CD4-positive, alpha-beta T cell (primary cell): ENCODE results near the gene DNAJB12. TPM values are rescaled to one million over a fixed set of nuclear protein-coding genes. Genes with fewer than 3 reads are reported as not detected.
"Not testable (repeated sequence)": the region's sequence is repeated elsewhere in the genome, so short reads cannot be mapped to it uniquely, and the experiment has no call there.

Source experiments
- ATAC-seq: fragments of 200-7000 bp; cut with Tn5 transposase; one replicate; pipeline ENCODE4 v1.10.0; 2022; ENCODE audit warnings: mild to moderate bottlenecking; ENCODE audit not compliant: poor library complexity
- CTCF ChIA-PET: fragments of 350-600 bp; sonication (Branson Sonifier 250); formaldehyde crosslinking; loops from one replicate; lab custom pipeline; 2021; ENCODE audit warnings: antibody characterized with exemption, inconsistent platforms; lab: Charles Lee
- POLR2A ChIA-PET: fragments of 350-600 bp; sonication (Branson Sonifier 250); formaldehyde crosslinking; loops from one replicate; lab custom pipeline; 2021; ENCODE audit warnings: antibody characterized with exemption, inconsistent platforms; lab: Charles Lee
- DNase-seq, 14 experiments: peaks; one replicate each; pipeline ENCODE4 v3.0.0-alpha.2; 2013 to 2020; ENCODE audit warnings: mixed read lengths in 2 of 14
- H3K27ac ChIP-seq, 2 donors: one replicate each; pipeline versions ENCODE4 v1.5.1 to v1.7.0; 2013; ENCODE audit warnings: low read length in 2 of 2, low read depth in 1 of 2, mild to moderate bottlenecking in 1 of 2
- H3K27me3 ChIP-seq, 2 experiments: 1 replicate in 1 of 2; 2 replicates in 1 of 2; pipeline versions ENCODE4 v1.6.1 to v1.7.0; 2013; ENCODE audit warnings: low read length in 2 of 2, control low read depth in 1 of 2, mild to moderate bottlenecking in 1 of 2, moderate library complexity in 1 of 2; ENCODE audit not compliant: insufficient read depth in 2 of 2, control insufficient read depth in 1 of 2
- H3K36me3 ChIP-seq: one replicate; pipeline ENCODE4 v1.6.1; 2013; ENCODE audit warnings: low read length, control low read depth; ENCODE audit not compliant: insufficient read depth
- H3K4me1 ChIP-seq: one replicate; pipeline ENCODE4 v1.6.1; 2013; ENCODE audit warnings: low read length, control low read depth; ENCODE audit not compliant: insufficient read depth
- H3K4me3 ChIP-seq: one replicate; pipeline ENCODE4 v1.5.1; 2013; ENCODE audit warnings: mild to moderate bottlenecking, low read length, moderate library complexity
- H3K9me3 ChIP-seq, 2 experiments: 1 replicate in 1 of 2; 2 replicates in 1 of 2; pipeline versions ENCODE4 v1.6.1 to v1.7.0; 2013; ENCODE audit warnings: low read length in 2 of 2, mild to moderate bottlenecking in 2 of 2, control low read depth in 1 of 2, moderate library complexity in 1 of 2; ENCODE audit not compliant: control insufficient read depth in 1 of 2, insufficient read depth in 1 of 2
- H3K27ac Mint-ChIP-seq: one replicate; pipeline ENCODE4 v1.8.0; 2020; ENCODE audit warnings: mixed read lengths
- H3K27me3 Mint-ChIP-seq: one replicate; pipeline ENCODE4 v1.8.0; 2021; ENCODE audit warnings: mixed read lengths
- H3K36me3 Mint-ChIP-seq: one replicate; pipeline ENCODE4 v1.8.0; 2021; ENCODE audit warnings: low read depth, mixed read lengths
- H3K4me1 Mint-ChIP-seq: one replicate; pipeline ENCODE4 v1.8.0; 2021; ENCODE audit warnings: low read depth, mixed read lengths
- H3K4me3 Mint-ChIP-seq: one replicate; pipeline ENCODE4 v1.8.0; 2020; ENCODE audit warnings: mild to moderate bottlenecking, mixed read lengths
- H3K9me3 Mint-ChIP-seq: one replicate; pipeline ENCODE4 v1.8.0; 2020; ENCODE audit warnings: mixed read lengths
- intact Hi-C, 2 experiments: fragments of 100-400 bp; cut with DNase I in 1 of 2; cut with micrococcal nuclease in 1 of 2; formaldehyde crosslinking; loops; one replicate each; pipeline versions ENCODE4 v1.15.1 to v1.9.0; 2023 to 2025; cut with DNase I, micrococcal nuclease
- total RNA-seq, 174 experiments: library from RNA in 2 of 174; stranded (reverse) in 2 of 174; gene quantifications; one replicate each; pipeline ENCODE4 v1.2.3 and lab custom pipeline; 2021 to 2026
- TF ChIP-seq, protein P1 (sequence below): fragments of 200-600 bp; IDR thresholded peaks from one replicate; pipeline ENCODE4 v1.8.0; 2022; ENCODE audit warnings: antibody characterized with exemption, mild to moderate bottlenecking

The DNAJB12 gene
- total RNA-seq, 2 experiments from 2014 or later: 25.2 to 27.0 TPM

DNA sequence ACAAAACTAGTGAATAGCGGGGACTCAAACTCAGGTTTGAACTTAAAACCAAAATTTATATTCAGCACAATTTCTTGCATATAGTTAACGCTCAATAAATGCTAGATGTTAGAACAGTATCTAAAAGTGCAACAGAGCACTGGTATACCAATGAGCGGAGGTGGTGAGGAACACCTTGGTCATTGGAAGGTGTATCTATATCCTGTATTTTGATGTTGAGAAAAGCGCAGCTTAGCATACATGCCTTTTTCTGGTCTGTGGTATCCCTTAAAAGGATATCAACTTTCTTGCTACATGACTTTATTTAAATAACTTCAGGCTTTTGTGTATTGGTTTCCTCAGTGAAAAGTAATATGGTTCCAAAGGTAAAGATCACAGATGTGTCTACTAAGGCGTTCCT, 33.3 kb upstream of the DNAJB12 start:
- Histone ChIP-seq H3K4me1 (no peaks in the 10 kb centered on the region), H3K9me3 (no peaks in the 10 kb centered on the region), H3K4me3 (no peak overlapping the region), H3K36me3 (no peaks in the 10 kb centered on the region), H3K27ac (no peak overlapping the region), H3K27me3 (no peaks in the 10 kb centered on the region)
- DNase-seq: no peak
- H3K9me3 Mint-ChIP-seq: no peaks in the 10 kb centered on the region
- no peak overlapping the region for H3K4me3 Mint-ChIP-seq
- ChIA-PET CTCF (no interaction called here), POLR2A (no interaction called here)
- no peaks in the 10 kb centered on the region for H3K4me1 Mint-ChIP-seq
- no peak for ATAC-seq
- TF ChIP-seq, protein P1, sequence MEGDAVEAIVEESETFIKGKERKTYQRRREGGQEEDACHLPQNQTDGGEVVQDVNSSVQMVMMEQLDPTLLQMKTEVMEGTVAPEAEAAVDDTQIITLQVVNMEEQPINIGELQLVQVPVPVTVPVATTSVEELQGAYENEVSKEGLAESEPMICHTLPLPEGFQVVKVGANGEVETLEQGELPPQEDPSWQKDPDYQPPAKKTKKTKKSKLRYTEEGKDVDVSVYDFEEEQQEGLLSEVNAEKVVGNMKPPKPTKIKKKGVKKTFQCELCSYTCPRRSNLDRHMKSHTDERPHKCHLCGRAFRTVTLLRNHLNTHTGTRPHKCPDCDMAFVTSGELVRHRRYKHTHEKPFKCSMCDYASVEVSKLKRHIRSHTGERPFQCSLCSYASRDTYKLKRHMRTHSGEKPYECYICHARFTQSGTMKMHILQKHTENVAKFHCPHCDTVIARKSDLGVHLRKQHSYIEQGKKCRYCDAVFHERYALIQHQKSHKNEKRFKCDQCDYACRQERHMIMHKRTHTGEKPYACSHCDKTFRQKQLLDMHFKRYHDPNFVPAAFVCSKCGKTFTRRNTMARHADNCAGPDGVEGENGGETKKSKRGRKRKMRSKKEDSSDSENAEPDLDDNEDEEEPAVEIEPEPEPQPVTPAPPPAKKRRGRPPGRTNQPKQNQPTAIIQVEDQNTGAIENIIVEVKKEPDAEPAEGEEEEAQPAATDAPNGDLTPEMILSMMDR: no peak
- no peaks in the 10 kb centered on the region for H3K27me3 Mint-ChIP-seq
- H3K27ac Mint-ChIP-seq: no peak overlapping the region
- intact Hi-C loops: no loop called here
- peaks cover 11% of the 10 kb centered on the region for H3K36me3 Mint-ChIP-seq

DNA sequence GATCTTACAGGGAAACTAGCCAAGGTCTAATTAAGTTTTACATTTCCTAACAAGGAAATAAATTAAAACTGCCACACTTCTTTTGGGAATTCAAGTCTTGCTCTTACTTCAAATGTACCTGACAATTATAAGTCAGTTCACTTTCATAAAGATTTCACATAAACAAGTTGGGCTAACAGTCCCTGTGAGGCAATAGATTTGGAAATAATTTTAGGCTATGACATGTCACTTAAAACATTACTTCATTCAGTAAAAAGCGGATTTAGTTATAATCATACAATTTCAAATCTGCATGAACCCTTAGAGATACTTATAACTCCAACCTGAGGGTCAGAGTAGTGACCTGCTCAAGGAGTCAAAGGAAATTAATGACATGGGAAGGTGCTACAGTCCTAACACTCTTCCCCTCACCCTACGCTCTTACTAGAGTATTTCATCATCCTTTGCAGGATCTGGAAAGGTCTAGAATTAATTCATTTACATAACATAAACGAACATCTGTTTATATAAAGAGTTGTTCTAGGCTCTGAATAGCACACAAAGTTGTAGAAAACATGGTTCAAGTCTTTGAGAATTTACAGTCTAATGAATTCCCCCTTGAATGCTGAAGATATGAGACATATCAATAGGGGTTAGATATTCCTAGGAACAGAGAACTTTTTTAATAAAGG, 32.3 kb upstream of the DNAJB12 start:
- intact Hi-C loops: no loop called here

DNA sequence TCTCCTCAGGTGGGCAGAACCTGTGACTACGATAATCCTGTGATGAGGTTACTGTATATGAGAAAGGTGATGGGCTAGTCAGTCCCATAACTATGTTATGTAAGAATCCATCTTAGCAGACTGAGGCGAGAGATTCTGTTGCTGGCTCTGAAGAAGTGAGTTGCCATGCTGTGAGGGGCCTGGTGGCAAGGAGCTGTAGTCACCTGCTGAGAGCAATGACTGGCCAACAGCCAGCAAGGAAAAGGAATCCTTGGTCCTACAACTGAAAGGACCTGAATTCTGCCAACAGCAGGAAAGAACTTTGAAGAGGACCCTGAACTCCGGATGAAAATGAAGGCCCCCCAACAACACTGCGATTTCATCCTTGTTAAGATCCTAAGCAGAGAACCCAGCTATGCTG, 31.0 kb upstream of the DNAJB12 start:
- POLR2A ChIA-PET: no interaction called here
- TF ChIP-seq, protein P1: no peak
- Histone ChIP-seq H3K36me3 (no peaks in the 10 kb centered on the region), H3K27ac (no peak overlapping the region), H3K9me3 (no peaks in the 10 kb centered on the region), H3K27me3 (no peaks in the 10 kb centered on the region), H3K4me1 (no peaks in the 10 kb centered on the region), H3K4me3 (no peak overlapping the region)
- DNase-seq (no peak), ATAC-seq (no peak)
- no peak overlapping the region for H3K4me3 Mint-ChIP-seq
- CTCF ChIA-PET: no interaction called here
- H3K4me1 Mint-ChIP-seq: no peaks in the 10 kb centered on the region
- no peaks in the 10 kb centered on the region for H3K36me3 Mint-ChIP-seq
- no peak overlapping the region for H3K27ac Mint-ChIP-seq
- intact Hi-C loops: no loop called here
- H3K27me3 Mint-ChIP-seq: no peaks in the 10 kb centered on the region
- H3K9me3 Mint-ChIP-seq: no peaks in the 10 kb centered on the region

More for the DNA sequence above, 32.3 kb upstream of the DNAJB12 start:
- no peak overlapping the region for H3K4me3 ChIP-seq
- no peaks in the 10 kb centered on the region for H3K4me1 Mint-ChIP-seq
- no peaks in the 10 kb centered on the region for H3K9me3 ChIP-seq
- H3K27me3 ChIP-seq: no peaks in the 10 kb centered on the region
- H3K27ac Mint-ChIP-seq: no peak overlapping the region
- H3K4me1 ChIP-seq: no peaks in the 10 kb centered on the region
- H3K36me3 Mint-ChIP-seq: peaks cover 4% of the 10 kb centered on the region
- no peak overlapping the region for H3K27ac ChIP-seq
- no peaks in the 10 kb centered on the region for H3K9me3 Mint-ChIP-seq
- no peaks in the 10 kb centered on the region for H3K27me3 Mint-ChIP-seq
- TF ChIP-seq, protein P1: no peak
- no peaks in the 10 kb centered on the region for H3K36me3 ChIP-seq
- no peak for ATAC-seq
- ChIA-PET POLR2A (interaction anchor here (0.6 kb wide), 1 partner anchor 859 kb away, joined by 4 read pairs; no protein-coding TSS in a partner anchor), CTCF (no interaction called here)
- no peak overlapping the region for H3K4me3 Mint-ChIP-seq
- DNase-seq: no peak

DNA sequence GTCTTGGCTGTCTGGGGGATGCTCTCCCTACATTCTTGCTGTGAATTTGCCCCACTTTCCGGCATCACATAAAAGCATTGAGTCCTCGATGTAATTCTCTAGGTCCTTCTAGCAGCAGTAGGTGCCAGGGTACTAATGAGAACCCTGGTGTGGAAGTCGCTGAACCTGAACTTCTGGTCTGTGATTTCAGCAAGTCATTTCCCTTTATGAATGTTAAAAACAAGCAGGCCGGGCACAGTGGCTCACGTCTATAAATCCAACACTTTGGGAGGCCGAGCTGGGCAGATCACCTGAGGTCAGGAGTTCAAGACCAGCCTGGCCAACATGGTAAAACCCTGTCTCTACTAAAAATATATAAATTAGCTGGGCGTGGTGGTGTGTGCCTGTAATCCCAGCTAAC, 30.3 kb upstream of the DNAJB12 start:
- H3K9me3 ChIP-seq, ATAC-seq, H3K4me3 Mint-ChIP-seq, H3K27ac Mint-ChIP-seq, H3K4me1 Mint-ChIP-seq, H3K9me3 Mint-ChIP-seq, H3K36me3 ChIP-seq, POLR2A ChIA-PET, H3K36me3 Mint-ChIP-seq, CTCF ChIA-PET, DNase-seq, H3K27ac ChIP-seq, H3K27me3 Mint-ChIP-seq, H3K4me3 ChIP-seq, intact Hi-C loops, H3K4me1 ChIP-seq, H3K27me3 ChIP-seq: not testable (repeated sequence)
